ENCODE results near the gene LAMC1.

Gene LAMC1

DNA sequence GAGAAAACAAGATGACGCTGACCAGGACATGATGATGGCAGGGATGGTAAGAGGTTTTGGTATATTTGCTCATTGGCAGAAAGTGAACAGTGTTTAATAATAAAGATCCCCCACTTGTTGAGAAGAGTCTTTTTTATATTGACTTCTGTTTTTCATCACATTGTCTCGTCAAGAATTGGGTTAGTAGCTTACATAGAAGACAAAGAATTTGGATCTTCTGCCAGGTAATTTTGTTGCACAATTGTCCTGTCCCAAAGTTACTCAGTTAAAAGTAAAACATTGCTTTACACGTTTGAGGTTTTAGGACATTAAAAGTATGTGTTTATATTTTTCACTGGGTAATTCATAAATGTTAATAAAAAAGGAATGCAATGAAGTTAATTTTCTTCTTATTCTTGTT, 114.6 kb downstream of the LAMC1 start:
- no peak overlapping the region for H3K4me3 ChIP-seq (ENCODE audit: low read length)
- no peak for DNase-seq (ENCODE audit: low read depth)
- no peak for TF ChIP-seq CTCF (conservative IDR thresholded peaks at IDR 0.05; ENCODE audit: low read depth, low read length)

DNA sequence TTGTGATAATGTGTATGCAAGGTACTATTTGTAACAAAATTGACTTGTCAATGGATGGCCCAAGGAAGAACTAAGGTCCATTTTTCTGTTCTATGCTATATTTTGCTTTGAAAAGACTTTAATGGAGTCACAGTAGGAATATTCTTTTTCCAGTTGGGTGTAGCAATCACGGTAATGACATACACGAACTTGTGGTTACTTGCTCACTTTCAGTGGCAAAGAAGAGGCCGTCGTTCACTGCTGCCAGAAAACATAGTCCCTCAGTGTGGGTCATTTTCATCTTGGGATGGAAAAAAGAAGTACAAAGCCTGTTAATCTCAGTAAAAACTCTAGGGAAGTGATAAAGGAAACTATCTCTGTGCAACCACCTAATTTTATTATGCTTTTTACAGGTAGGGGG, 115.1 kb downstream of the LAMC1 start:
- no peak for TF ChIP-seq CTCF (conservative IDR thresholded peaks at IDR 0.05; ENCODE audit: low read depth, low read length)
- no peak overlapping the region for H3K4me3 ChIP-seq (ENCODE audit: low read length)
- DNase-seq (ENCODE audit: low read depth), result no peak

DNA sequence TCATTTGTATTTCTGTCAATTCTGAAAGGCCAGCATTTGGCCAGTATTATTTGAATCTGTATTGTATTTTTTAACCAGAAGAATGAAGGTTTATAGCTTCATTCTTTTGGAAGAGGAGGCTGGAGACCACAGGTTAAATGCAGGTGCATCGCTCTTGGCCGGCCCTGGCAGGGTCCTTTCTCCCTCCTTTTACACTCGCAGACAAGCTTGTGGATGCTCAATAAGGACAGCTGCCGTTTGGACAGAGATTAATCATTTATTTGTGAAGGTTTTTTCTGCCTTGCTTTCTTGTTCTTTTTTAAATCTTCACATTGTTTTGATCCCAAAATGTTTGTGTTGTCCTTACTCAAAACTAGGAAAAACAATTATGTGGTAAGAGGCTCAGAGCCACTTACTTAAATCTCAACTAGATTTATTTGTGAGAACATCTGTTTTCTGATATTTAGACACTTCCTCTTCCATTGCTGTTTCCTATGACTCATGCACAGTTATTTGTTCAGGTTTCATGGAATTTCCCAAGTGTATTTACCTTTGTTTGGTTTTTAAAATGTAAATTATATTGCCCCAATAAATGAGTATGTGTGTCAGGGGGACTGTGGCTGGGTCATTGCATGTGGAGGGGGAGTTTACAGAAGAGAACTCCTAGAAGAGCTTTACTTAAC, 116.2 kb downstream of the LAMC1 start:
- no peak for DNase-seq (ENCODE audit: low read depth)
- TF ChIP-seq CTCF (conservative IDR thresholded peaks at IDR 0.05; ENCODE audit: low read depth, low read length), result no peak
- no peak overlapping the region for H3K4me3 ChIP-seq (ENCODE audit: low read length)

DNA sequence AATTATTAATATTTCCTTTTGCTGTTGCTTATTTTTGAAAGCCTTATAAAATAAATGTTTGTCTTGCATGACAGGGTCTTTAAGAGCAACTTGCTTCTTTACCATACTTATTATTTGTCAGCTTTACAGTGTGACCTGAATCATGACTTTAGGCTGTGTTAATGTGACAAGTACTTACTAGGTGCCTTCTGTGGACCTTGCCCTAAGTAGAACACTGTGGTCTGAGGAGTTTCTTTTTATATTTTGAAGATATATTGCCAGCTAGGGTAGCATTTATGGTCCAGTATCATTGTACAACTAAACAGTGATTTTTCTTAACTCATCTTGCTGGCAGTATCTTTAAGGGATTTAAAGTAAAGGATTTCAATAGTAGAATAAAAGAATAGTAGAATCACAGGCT, 117.4 kb downstream of the LAMC1 start:
- H3K4me3 ChIP-seq (ENCODE audit: low read length), result no peak overlapping the region
- TF ChIP-seq CTCF (conservative IDR thresholded peaks at IDR 0.05; ENCODE audit: low read depth, low read length), result no peak
- no peak for DNase-seq (ENCODE audit: low read depth)

DNA sequence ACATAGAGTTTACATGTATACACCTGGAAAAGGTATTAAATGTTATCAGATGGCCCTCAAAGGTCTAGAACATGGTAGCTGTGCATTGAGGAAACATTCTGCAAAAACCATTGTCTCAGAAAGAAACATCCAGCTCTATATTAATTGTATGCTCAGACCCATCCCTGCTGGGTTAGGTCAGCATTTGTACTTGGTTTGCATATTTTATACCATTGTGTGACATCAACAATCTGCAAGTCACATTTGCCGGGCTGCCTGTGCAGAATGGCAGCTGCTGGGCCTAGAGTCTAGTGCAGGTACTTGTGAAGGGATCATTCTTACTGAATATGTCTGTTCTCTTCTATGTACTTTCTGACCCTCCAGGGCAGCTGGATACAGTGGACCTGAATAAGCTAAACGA, 119.0 kb downstream of the LAMC1 start:
- no peak for TF ChIP-seq CTCF (conservative IDR thresholded peaks at IDR 0.05; ENCODE audit: low read depth, low read length)
- no peak overlapping the region for H3K4me3 ChIP-seq (ENCODE audit: low read length)
- DNase-seq (ENCODE audit: low read depth), result no peak

DNA sequence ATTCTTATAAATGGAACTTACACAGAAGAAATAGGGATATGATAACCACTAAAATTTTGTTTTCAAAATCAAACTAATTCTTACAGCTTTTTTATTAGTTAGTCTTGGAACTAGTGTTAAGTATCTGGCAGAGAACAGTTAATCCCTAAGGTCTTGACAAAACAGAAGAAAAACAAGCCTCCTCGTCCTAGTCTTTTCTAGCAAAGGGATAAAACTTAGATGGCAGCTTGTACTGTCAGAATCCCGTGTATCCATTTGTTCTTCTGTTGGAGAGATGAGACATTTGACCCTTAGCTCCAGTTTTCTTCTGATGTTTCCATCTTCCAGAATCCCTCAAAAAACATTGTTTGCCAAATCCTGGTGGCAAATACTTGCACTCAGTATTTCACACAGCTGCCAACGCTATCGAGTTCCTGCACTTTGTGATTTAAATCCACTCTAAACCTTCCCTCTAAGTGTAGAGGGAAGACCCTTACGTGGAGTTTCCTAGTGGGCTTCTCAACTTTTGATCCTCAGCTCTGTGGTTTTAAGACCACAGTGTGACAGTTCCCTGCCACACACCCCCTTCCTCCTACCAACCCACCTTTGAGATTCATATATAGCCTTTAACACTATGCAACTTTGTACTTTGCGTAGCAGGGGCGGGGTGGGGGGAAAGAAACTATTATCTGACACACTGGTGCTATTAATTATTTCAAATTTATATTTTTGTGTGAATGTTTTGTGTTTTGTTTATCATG, 120.5 kb downstream of the LAMC1 start:
- no peak for TF ChIP-seq CTCF (conservative IDR thresholded peaks at IDR 0.05; ENCODE audit: low read depth, low read length)
- DNase-seq (ENCODE audit: low read depth), result no peak

GRCh38 chr1:183144752-183145151, 121.5 kb downstream of the LAMC1 start:
- TF ChIP-seq CTCF (conservative IDR thresholded peaks at IDR 0.05; ENCODE audit: low read depth, low read length), result no peak
- no peak overlapping the region for H3K4me3 ChIP-seq (ENCODE audit: low read length)
- DNase-seq (ENCODE audit: low read depth), result no peak

More for the DNA sequence above, 120.5 kb downstream of the LAMC1 start:
- no peak overlapping the region for H3K4me3 ChIP-seq (ENCODE audit: low read length)

Measured in retinal pigment epithelial cell (primary cell).